ENCODE data around the gene CES2.
"Not testable (repeated sequence)": the region's sequence is repeated elsewhere in the genome, so short reads cannot be mapped to it uniquely, and the experiment has no call there.

The CES2 gene

GRCh38 chr16:66983033-66983432 lies 47.7 kb downstream of the CES2 start:
- no peak for DNase-seq (ENCODE audit: low read depth)

GRCh38 chr16:66984892-66985311 lies 49.6 kb downstream of the CES2 start:
- DNase-seq (ENCODE audit: low read depth): peak; percentile 34

- no peak for DNase-seq (ENCODE audit: low read depth)
These were observed 51.2 kb downstream of the CES2 start for GRCh38 chr16:66986559-66986958.

GRCh38 chr16:66988197-66988788 lies 53.0 kb downstream of the CES2 start, which contains the start of gene CES4A:
Gene CES4A (plus strand): TSS chr16:66988589. CDS start chr16:66988773, 184 bp downstream.
- DNase-seq (ENCODE audit: low read depth): no peak

- no peak for DNase-seq (ENCODE audit: low read depth)
These were observed 56.3 kb downstream of the CES2 start for GRCh38 chr16:66991545-66992077.

GRCh38 chr16:66993558-66993957 lies 58.2 kb downstream of the CES2 start:
- not testable (repeated sequence) for DNase-seq (ENCODE audit: low read depth)

All from activated T-helper 1 cell treated with Interleukin-2 at 50 U/mL for 16 hours (primary cell).